MM.1S (cell line): ENCODE measurements around the gene CCDC187.

Experiments
- CTCF ChIP-seq: fragments of 300-600 bp; sonication (generic); IDR thresholded peaks from 2 replicates; pipeline ENCODE4 v1.5.1; 2016; ENCODE audit warnings: antibody characterized with exemption, low read length, mixed read lengths
- EZH2 ChIP-seq: fragments of 300-600 bp; sonication (generic); optimal IDR thresholded peaks from 2 replicates; pipeline ENCODE3; 2017; ENCODE audit warnings: low read depth, mild to moderate bottlenecking, antibody characterized with exemption, low read length, mixed read lengths
- EZH2phosphoT487 ChIP-seq: fragments of 300-600 bp; sonication (generic); IDR thresholded peaks from 2 replicates; pipeline ENCODE4 v1.6.1; 2018; ENCODE audit warnings: antibody characterized with exemption, low read length

GRCh38 chr9:136327304-136327974 lies 23.5 kb upstream of the CCDC187 start, which contains the start of gene GPSM1:
- TF ChIP-seq CTCF (no peak), EZH2 (no peak), EZH2phosphoT487 (no peak)
